ENCODE measurements around the gene SRA1. TPM values are rescaled to one million over a fixed set of nuclear protein-coding genes. Genes with fewer than 3 reads are reported as not detected.

The SRA1 gene
- total and polyA plus RNA-seq, 9 of the 15 experiments (the other 6 are each of a cell fraction or from before 2014, with no cell fraction given), result 24.1 to 47.4 (median 41.3) TPM

- Histone ChIP-seq H3K4me1 (replicated peaks in 1 of 2; ENCODE audit: control insufficient read depth in 2 of 2, insufficient read depth in 2 of 2, low read length in 2 of 2) (no peaks in the 10 kb centered on the region), H3K9ac (ENCODE audit: insufficient read depth in 1 of 2, low read depth in 2 of 2, low read length in 2 of 2) (no peak overlapping the region), H3K9me1 (ENCODE audit: control insufficient read depth, insufficient read depth, low read length) (no peaks in the 10 kb centered on the region), H3K9me3 (replicated peaks; ENCODE audit: control insufficient read depth, insufficient read depth, low read depth, low read length) (peaks cover 4% of the 10 kb centered on the region; the same call in 1 of the 2 replicates), H3K36me3 (ENCODE audit: control insufficient read depth, insufficient read depth, low read length) (peaks cover 69% of the 10 kb centered on the region), H3K4me3 (no peak overlapping the region), H3K27me3 (ENCODE audit: control insufficient read depth in 2 of 2, insufficient read depth in 2 of 2, low read length in 2 of 2) (no peaks in the 10 kb centered on the region), H3K4me2 (ENCODE audit: insufficient read depth, low read length) (no peak overlapping the region), H3K27ac (ENCODE audit: extremely low read depth, low read depth, low read length) (no peak overlapping the region), H3K79me2 (ENCODE audit: control insufficient read depth, insufficient read depth, low read length) (no peaks in the 10 kb centered on the region), H4K20me1 (replicated peaks; ENCODE audit: control insufficient read depth, insufficient read depth, low read length) (no peaks in the 10 kb centered on the region), H2AFZ (ENCODE audit: low read depth, low read length) (no peak overlapping the region)
- in situ Hi-C loops (cut with MboI), result no loop called here
- BruUV-seq (replicated peaks), result no TSS peak
- ATAC-seq (no peak), FAIRE-seq (no peak), DNase-seq (ENCODE audit: extremely low read depth in 1 of 4, low spot score in 3 of 4) (no peak)
- TF ChIP-seq HDGF (IDR thresholded peaks at IDR 0.05), result no peak
- TF ChIP-seq ID3 (CRISPR knock-in tag; IDR thresholded peaks at IDR 0.05), result no peak
- TF ChIP-seq ID3 (tag; IDR thresholded peaks at IDR 0.05), result no peak
- TF ChIP-seq MAZ (CRISPR knock-in tag; conservative IDR thresholded peaks at IDR 0.05 in 1 of 2, IDR thresholded peaks at IDR 0.05 in 1 of 2), result no peak
- TF ChIP-seq, protein P1, sequence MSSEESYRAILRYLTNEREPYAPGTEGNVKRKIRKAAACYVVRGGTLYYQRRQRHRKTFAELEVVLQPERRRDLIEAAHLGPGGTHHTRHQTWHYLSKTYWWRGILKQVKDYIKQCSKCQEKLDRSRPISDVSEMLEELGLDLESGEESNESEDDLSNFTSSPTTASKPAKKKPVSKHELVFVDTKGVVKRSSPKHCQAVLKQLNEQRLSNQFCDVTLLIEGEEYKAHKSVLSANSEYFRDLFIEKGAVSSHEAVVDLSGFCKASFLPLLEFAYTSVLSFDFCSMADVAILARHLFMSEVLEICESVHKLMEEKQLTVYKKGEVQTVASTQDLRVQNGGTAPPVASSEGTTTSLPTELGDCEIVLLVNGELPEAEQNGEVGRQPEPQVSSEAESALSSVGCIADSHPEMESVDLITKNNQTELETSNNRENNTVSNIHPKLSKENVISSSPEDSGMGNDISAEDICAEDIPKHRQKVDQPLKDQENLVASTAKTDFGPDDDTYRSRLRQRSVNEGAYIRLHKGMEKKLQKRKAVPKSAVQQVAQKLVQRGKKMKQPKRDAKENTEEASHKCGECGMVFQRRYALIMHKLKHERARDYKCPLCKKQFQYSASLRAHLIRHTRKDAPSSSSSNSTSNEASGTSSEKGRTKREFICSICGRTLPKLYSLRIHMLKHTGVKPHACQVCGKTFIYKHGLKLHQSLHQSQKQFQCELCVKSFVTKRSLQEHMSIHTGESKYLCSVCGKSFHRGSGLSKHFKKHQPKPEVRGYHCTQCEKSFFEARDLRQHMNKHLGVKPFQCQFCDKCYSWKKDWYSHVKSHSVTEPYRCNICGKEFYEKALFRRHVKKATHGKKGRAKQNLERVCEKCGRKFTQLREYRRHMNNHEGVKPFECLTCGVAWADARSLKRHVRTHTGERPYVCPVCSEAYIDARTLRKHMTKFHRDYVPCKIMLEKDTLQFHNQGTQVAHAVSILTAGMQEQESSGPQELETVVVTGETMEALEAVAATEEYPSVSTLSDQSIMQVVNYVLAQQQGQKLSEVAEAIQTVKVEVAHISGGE (CRISPR knock-in tag; IDR thresholded peaks at IDR 0.05), result no peak
- TF ChIP-seq, protein P2, sequence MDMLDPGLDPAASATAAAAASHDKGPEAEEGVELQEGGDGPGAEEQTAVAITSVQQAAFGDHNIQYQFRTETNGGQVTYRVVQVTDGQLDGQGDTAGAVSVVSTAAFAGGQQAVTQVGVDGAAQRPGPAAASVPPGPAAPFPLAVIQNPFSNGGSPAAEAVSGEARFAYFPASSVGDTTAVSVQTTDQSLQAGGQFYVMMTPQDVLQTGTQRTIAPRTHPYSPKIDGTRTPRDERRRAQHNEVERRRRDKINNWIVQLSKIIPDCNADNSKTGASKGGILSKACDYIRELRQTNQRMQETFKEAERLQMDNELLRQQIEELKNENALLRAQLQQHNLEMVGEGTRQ (CRISPR knock-in tag; IDR thresholded peaks at IDR 0.05), result no peak
- TF ChIP-seq LEF1 (IDR thresholded peaks at IDR 0.05), result no peak
- TF ChIP-seq LCOR (CRISPR knock-in tag; IDR thresholded peaks at IDR 0.05), result no peak
- POLR2A ChIA-PET, result no interaction called here
- 96% methylated on average over 2 of the region's 2 CpGs for WGBS (ENCODE audit: insufficient coverage, low coverage, missing lambda C conversion rate)
- intact Hi-C loops (cut with micrococcal nuclease), result no loop called here
- CTCF ChIA-PET (ENCODE audit: low intra/inter-chr PET ratio), result no interaction called here
Observed at GRCh38 chr5:140513124-140513523, 44.1 kb downstream of the SRA1 start.
